B cell (primary cell): ENCODE measurements around the gene RPTOR.
"Not testable (repeated sequence)": the region's sequence is repeated elsewhere in the genome, so short reads cannot be mapped to it uniquely, and the experiment has no call there.

ENCODE experiments used
- EZH2 ChIP-seq: IDR thresholded peaks from 2 replicates; pipeline ENCODE4 v1.6.1; 2012; ENCODE audit warnings: borderline replicate concordance, low read depth, mild to moderate bottlenecking, moderate library complexity, low read length; ENCODE audit not compliant: insufficient read depth, poor library complexity, severe bottlenecking
- TF ChIP-seq, protein P1 (sequence below): fragments of 200-600 bp; IDR thresholded peaks from one replicate; pipeline ENCODE4 v1.8.0; 2022; ENCODE audit warnings: antibody characterized with exemption, mild to moderate bottlenecking

DNA sequence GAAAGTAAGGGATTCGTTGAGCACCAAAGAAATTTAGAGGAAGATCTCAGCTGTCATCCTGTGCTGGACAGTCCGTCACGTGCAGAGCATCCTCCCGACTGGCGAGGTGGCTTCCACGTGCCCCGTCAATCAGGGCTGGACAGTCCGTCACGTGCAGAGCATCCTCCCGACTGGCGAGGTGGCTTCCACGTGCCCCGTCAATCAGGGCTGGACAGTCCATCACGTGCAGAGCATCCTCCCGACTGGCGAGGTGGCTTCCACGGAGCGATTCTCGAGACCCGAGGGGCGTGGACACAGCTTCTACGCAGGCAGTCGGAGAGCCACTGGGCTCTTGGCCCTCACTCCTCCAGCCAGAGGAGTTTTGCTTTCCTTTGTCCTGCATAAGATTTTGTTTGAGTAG, 271.1 kb downstream of the RPTOR start:
- TF ChIP-seq, protein P1, sequence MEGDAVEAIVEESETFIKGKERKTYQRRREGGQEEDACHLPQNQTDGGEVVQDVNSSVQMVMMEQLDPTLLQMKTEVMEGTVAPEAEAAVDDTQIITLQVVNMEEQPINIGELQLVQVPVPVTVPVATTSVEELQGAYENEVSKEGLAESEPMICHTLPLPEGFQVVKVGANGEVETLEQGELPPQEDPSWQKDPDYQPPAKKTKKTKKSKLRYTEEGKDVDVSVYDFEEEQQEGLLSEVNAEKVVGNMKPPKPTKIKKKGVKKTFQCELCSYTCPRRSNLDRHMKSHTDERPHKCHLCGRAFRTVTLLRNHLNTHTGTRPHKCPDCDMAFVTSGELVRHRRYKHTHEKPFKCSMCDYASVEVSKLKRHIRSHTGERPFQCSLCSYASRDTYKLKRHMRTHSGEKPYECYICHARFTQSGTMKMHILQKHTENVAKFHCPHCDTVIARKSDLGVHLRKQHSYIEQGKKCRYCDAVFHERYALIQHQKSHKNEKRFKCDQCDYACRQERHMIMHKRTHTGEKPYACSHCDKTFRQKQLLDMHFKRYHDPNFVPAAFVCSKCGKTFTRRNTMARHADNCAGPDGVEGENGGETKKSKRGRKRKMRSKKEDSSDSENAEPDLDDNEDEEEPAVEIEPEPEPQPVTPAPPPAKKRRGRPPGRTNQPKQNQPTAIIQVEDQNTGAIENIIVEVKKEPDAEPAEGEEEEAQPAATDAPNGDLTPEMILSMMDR, result not testable (repeated sequence)
- TF ChIP-seq EZH2, result not testable (repeated sequence)
